Tibial nerve (tissue), 4 donors: ENCODE data around the gene BAG1.

Experiments
- CTCF ChIP-seq, 5 experiments: fragments of 200-600 bp in 3 of 5; fragments of 450-650 bp in 2 of 5; sonication (generic) in 3 of 5; IDR thresholded peaks; one replicate each; pipeline ENCODE4 v1.5.1; 2016 to 2019; ENCODE audit warnings: antibody characterized with exemption in 5 of 5, mild to moderate bottlenecking in 3 of 5, moderate library complexity in 2 of 5
- EP300 ChIP-seq, 2 donors: sonication (generic); formaldehyde crosslinking; IDR thresholded peaks; one replicate each; pipeline ENCODE4 v1.6.1; 2017; ENCODE audit warnings: antibody characterized with exemption in 2 of 2, mild to moderate bottlenecking in 1 of 2
- POLR2A ChIP-seq, 2 donors: fragments of 450-650 bp; IDR thresholded peaks; one replicate each; pipeline ENCODE4 v1.6.1; 2017; ENCODE audit warnings: antibody characterized with exemption in 2 of 2, mild to moderate bottlenecking in 2 of 2, moderate library complexity in 2 of 2

DNA sequence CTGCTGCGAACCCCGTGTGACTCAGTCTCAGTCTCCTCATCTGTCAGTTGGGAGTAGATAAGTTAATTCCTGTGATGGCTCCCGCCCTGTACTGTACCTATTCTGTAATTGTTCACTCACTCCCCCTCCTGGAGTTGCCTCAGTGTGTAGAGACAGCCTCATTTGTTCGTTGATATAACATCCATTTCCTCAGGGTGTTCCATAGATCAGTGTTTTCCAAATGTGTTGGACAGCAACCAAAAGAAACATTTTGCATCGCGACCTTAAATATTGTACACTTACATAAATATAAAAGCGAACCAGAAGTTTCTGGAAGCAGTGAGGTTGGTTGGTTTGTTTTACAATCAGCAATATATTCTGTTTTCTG is 26.5 kb upstream of the BAG1 start:
- no peak for TF ChIP-seq CTCF (IDR thresholded peaks at IDR 0.05)
- TF ChIP-seq EP300 (IDR thresholded peaks at IDR 0.05): no peak
- no peak for TF ChIP-seq POLR2A (IDR thresholded peaks at IDR 0.05)
